GM19468 (cell line): Measurements from ENCODE around the gene PXMP4.

ENCODE experiments used
- ATAC-seq: cut with Tn5 transposase; IDR thresholded peaks from one replicate; pipeline ENCODE4 v1.9.1; 2021; ENCODE audit warnings: mild to moderate bottlenecking, moderate library complexity, moderate number of reproducible peaks; ENCODE audit not compliant: unreplicated experiment; ENCODE audit errors: extremely low read depth

The PXMP4 gene

DNA sequence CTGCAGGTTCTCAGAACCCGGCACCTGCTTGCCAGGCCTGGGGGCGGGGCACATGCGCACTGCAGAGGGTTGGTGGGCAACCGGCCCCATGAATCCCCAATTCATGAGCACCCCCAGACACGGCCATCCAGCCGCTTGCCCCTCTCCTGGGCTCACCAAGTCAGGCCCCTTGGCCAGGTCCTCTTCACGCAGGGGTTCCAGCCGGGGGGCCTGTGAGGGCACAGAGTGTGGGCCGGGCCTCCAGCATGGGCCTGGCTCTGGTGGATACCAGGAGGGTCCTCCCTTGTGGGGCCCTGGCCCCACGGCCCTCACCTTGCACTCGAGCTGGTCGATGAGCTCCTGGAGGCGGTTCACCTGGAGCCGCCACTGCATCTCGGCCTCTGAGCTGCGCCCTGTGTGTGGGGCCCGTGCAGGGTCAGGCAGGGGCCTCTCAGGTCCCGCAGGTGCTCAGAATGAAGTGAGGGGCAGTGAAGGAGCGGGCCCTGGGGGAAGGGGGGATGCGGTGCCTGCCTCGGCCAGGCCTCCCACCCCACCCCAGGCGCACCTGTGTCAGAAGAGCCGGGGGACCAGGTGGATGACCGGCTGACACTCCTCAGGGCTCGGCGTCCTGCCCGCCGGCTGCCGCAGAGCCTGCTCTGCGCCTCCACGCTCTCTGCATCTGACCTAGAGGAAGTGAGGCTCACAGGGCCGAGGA is 60.6 kb downstream of the PXMP4 start:
- no peak for ATAC-seq

DNA sequence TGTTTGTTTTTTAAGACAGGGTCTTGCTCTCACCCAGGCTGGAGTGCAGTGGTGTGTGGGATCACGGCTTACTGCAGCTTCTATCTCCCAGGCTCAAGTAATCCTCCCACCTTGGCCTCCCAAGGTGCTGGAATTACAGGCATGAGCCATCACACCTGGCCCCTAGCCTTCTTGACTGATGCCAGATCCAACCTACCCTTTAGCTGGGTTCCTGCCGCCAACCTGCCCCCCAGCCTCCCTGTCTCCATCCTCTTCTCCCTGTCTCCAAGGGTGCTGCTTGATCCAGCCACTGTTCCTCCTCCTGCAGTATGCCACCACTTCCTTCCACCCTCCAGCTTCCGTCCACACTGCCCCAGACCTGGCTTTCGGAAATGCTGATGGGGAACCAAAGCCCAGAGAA is 61.2 kb downstream of the PXMP4 start:
- ATAC-seq: no peak

DNA sequence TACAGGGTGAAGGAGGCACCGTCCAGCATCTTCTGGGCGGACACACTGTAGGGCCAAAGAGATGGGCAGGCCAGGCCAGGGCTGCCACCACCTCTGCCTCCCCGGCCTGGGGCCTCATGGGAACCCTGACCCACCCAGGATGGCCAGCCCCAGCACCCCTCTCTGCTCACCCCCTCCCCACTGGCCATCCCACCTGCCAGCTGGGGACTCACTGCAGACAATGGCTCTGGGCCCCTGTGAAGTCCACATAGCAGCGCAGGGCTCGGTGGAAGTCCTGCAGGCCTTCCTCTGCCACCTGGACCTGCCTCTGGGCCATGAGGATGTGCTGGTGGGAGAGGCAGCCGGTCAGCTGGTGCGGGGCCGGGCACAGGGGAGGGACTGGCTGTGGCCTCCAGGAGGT is 61.6 kb downstream of the PXMP4 start:
- ATAC-seq: no peak

DNA sequence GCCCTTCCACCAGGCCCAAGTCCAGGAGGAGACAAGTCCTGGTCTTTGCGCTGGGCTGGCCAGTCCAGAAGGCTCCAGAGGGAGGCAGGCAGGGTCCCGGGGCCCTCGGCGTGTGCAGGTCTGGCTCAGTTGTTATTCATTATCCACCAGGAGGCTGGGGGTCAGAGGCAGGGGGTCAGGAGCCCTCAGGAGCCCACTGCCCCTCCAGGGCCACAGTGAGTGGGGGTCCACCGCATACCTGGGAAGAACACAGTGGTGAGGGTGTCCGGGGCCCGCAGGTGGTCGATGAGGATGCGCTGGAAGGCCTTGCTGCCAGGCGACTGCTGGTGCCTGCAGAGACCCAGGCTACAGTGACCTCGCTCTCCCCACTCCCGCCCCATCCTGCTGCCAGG is 62.4 kb downstream of the PXMP4 start:
- ATAC-seq: no peak

DNA sequence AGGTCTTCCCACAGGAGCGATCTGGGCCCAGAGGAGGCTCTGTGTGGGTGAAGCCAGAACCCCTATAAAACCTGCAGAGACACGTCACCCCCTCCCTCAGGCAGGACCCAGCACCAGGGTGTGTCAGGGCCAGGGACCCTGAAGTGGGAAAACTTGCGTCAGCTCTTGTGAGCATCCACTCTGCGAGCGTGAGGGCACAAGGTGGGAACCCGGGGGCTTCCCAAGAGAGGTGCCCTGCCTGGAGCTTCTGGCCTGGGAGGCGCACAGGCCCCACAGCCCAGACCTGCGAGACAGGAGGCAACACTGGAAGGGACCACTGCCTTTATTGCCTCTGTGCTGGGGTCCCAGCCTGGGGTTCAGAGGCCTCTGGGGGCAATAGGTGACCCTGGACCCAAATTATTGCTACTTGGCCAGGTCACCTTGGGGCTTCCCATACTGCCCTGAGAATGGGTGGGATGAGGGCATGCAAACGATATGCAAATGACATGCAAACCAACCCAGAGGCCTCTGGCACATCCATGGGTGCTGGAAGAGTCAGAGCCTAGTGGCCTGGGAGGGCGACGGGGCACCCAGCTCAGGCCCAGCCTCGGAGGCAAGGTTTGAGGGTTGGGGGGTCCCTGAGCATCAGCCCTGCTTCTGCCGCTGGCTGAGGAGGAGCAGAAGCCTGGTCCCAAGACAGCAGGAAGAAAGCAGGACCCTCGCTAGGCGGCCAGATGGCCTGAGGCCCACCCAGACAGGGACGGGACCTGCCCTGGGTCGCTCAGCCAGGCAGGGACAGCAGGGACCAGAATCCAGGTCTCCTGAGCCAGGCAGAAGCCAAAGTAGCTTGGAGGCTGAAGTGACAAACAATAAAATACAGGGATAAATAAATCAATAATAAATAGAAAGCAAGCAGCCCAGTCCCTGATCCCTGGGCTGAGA is 63.1 kb downstream of the PXMP4 start:
- ATAC-seq: no peak

DNA sequence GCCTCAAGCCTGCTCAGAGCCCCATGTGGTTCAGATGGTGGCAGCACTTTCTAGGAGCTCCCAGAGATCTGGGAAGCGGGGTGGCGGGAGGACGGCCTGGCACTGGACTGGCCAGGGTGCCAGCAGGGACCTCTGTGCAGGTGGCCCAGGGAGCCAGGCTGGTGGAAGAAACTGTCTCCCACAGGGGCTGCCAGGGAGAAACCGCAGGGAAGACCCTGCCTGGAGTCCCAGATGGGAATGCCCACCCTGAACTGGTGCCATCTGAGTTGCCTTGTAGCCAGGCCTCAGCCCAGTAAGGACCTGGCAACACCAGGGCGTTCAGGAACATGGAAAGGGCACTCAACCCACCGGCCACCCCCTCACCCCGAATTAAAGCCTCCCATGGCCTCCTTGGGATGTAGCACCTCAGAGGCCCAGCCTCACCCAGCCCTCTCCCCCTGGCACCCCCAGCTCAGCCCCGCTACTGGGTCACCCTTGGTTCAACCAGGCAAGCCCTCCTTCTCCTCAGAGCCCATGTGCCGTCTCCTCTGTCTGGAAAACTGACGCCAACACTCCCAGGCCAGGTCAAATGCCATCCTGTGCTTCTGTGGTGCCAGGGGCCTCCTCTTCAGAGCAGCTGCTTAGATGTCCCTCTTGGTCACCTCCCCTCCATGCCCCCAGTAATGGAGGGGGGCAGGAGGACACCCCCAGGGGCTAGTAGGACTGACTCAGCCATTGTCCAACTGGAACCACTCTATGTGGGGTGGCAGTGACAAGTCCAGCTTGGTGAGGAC is 63.9 kb downstream of the PXMP4 start:
- no peak for ATAC-seq

DNA sequence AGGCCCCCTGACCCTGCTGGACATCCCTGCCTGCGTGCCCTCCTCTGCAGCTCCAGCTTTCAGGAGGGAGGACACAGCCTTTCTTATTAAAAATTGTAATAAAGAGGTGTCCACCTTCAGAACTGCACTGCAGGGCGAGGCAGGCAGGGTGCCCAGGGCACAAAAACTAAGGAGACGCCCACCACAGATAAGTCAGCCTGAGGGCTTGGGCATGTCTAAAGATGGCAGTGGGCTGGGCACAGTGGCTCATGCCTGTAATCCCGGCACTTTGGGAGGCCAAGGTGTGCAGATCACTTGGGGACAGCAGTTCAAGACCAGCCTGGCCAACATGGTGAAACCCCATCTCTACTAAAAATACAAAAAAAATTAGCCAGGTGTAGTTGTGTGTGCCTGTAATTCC is 64.9 kb downstream of the PXMP4 start:
- ATAC-seq: no peak

DNA sequence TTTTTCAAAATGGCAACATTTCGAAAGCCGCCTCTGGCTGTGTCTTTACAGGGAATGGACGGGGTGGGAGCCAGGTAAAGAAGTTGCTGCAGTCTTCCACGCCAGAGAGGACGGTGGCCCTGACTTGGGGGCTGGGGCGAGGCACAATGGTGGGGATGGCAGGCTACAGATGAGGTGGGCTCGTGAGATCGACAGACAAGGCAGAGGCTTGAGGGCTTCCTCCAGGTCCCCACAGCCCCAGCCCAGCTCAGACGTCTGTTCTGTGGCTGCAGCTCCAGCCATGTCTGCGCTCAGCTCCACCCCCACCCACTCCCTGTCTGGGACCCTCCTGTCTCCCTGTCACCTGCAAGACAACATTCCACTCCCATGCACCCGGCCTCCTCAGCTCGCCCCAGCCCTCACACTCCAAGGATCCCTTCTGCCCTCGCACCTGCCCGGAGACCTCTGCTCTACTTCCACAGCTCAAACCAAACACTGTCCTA is 65.4 kb downstream of the PXMP4 start:
- ATAC-seq: no peak

DNA sequence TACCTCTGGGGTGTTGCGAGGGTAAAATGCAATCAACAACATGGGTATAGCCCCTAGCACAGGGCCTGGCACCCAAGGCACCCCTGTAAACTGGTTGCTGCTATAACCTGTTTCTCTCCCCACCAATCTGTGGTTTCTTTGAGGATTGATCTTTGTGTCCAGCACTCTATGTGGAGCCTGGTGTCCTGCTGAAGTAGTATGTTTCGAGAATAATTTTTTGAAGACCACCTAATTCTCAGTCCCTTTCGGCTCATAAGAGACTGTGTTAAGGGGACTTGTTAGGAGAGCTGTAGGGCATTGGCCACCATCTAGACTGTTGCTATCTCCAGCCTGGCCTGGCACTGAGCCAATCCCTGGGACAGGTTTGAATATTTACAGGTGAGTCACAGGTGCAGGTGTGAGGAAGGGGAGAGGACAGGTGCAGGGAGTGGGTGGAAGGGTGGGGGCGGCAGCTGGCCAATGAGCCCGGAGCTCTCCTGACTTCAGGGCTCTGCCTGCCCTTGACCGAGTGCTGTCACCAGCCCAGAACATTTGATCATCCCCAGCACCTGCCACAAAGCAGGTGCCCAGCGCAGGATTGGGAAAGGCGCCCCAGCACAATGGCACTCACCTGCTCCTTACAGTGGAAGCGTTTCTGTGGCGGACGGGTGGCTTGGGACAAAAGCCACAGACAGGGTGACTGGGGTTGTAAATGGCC is 66.1 kb downstream of the PXMP4 start:
- ATAC-seq: no peak

DNA sequence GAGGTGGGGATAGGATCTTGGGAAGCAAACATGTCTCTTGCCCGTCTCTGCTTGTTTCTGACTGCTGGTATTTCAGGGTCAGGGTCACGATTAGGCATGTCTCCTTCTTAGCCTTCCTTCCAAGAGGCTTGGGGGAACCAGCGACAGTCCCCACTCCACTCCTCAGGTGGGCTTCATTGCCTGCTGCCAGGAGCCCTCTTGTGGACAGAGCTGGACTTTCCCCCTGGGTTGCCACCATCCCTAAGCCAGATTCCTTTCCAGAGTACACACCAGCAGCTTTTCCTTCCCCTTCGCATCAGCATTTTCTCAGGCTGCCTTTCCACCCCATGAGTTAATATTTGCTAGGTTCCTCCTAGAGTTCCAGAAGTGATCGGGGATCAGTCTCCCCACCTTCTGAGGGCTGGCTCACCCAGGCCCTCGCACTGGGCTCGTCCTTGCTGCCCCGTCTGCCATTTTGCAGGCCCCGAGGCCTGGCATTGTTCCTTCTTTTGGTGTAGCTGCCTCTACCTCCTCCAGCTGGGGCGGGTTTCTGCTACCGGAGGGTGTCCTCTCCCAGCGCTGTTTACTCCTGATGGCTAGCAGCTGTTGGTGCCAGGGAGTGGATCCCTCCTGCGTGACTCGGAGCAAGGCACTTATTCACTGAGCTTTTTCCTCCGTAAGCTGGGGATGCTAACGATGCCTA is 66.8 kb downstream of the PXMP4 start:
- ATAC-seq: no peak
